ENCODE results near the gene PHLDB3. TPM values are rescaled to one million over a fixed set of nuclear protein-coding genes. Genes with fewer than 3 reads are reported as not detected.

PHLDB3 gene
- polyA plus RNA-seq, 2 of the 4 experiments (the other 2 are of a cell fraction): 5.5 to 12.0 TPM

- TF ChIP-seq CHD2 (IDR thresholded peaks at IDR 0.05; ENCODE audit: low read length, partially characterized antibody): no peak
- TF ChIP-seq TFCP2L1 (CRISPR knock-in tag; IDR thresholded peaks at IDR 0.05): no peak
- TF ChIP-seq JUN (IDR thresholded peaks at IDR 0.05): no peak
These were observed 43.2 kb downstream of the PHLDB3 start (continued) for GRCh38 chr19:43461303-43461702.

GRCh38 chr19:43460362-43461016 lies 44.1 kb downstream of the PHLDB3 start:
- Histone ChIP-seq H3K9me3 (no peaks in the 10 kb centered on the region), H3K4me1 (peaks cover 5% of the 10 kb centered on the region; the same call in 2 of the 3 replicates), H3K27ac (no peak overlapping the region), H3K4me2 (no peak overlapping the region), H3K4me3 (no peak overlapping the region)
- no peak for ATAC-seq
- POLR2A ChIA-PET: interaction anchor here (0.8 kb wide), 1 partner anchor 43 kb away, joined by 3 read pairs; no protein-coding TSS in a partner anchor
- TF ChIP-seq BHLHE40 (IDR thresholded peaks at IDR 0.05; ENCODE audit: low read depth, low read length) (no peak), HEYL (CRISPR knock-in tag; IDR thresholded peaks at IDR 0.05) (no peak), ELK1 (IDR thresholded peaks at IDR 0.05; ENCODE audit: low read depth, low read length) (no peak), MAFK (IDR thresholded peaks at IDR 0.05; ENCODE audit: partially characterized antibody) (no peak), REST (IDR thresholded peaks at IDR 0.05) (no peak), PHF8 (IDR thresholded peaks at IDR 0.05; ENCODE audit: borderline replicate concordance, low read depth) (no peak), SREBF2 (IDR thresholded peaks at IDR 0.05) (no peak), KDM5A (IDR thresholded peaks at IDR 0.05) (no peak), BCL3 (IDR thresholded peaks at IDR 0.05) (no peak), EP300 (IDR thresholded peaks at IDR 0.05) (no peak), PBX3 (IDR thresholded peaks at IDR 0.05) (no peak), CTCF (IDR thresholded peaks at IDR 0.05) (no peak), HDAC2 (IDR thresholded peaks at IDR 0.05) (no peak)
- no peak for FAIRE-seq
- no peak for DNase-seq (ENCODE audit: low read depth in 1 of 2, low spot score in 1 of 2)
- CTCF ChIA-PET: interaction anchor here (0.7 to 14.0 kb wide), 10 partner anchors 15 to 240 kb away, joined by 3 to 176 read pairs (median 4); partner anchors contain the start of gene PHLDB3
- WGBS (ENCODE audit: missing lambda C conversion rate): 69% methylated on average over 16 of the region's 16 CpGs
